SK-N-SH (cell line): ENCODE data around the gene FNDC1. TPM values are rescaled to one million over a fixed set of nuclear protein-coding genes. Genes with fewer than 3 reads are reported as not detected.

Experiments used
- CTCF ChIA-PET: fragments of 300-600, 350-600 bp; formaldehyde crosslinking; extraction: SDS; loops from one replicate; lab custom pipeline; 2021; lab: Yijun Ruan, JAX
- POLR2A ChIA-PET: fragments of 350-600 bp; sonication (Branson Sonifier 250); formaldehyde crosslinking; extraction: SDS; loops from one replicate; lab custom pipeline; 2020; ENCODE audit warnings: antibody characterized with exemption, inconsistent platforms; lab: Yijun Ruan, JAX
- DNase-seq: peaks from one replicate; pipeline ENCODE4 v3.0.0; 2012
- H2AFZ ChIP-seq: fragments of 200-600 bp; sonication (generic); 2 replicates; pipeline ENCODE4 v1.8.1; 2016; ENCODE audit warnings: antibody characterized with exemption, mild to moderate bottlenecking, low read depth
- H3F3A ChIP-seq: fragments of 200-600 bp; sonication (generic); replicated peaks from 2 replicates; pipeline ENCODE3; 2016; ENCODE audit warnings: antibody characterized with exemption, mild to moderate bottlenecking; ENCODE audit not compliant: insufficient read depth
- H3K27ac ChIP-seq, 2 experiments: fragments of 200-500 bp in 1 of 2; fragments of 200-600 bp in 1 of 2; sonication (Bioruptor generic) in 1 of 2; sonication (generic), shearing (Covaris generic) in 1 of 2; 2 replicates each; pipeline versions ENCODE4 v1.5.1 to v1.6.1; 2014 to 2016; ENCODE audit warnings: low read depth in 2 of 2, inconsistent platforms in 1 of 2, low read length in 1 of 2, mild to moderate bottlenecking in 1 of 2, mixed read lengths in 1 of 2
- H3K27me3 ChIP-seq: fragments of 200-600 bp; sonication (generic), shearing (Covaris generic); 2 replicates; pipeline ENCODE4 v1.6.1; 2016; ENCODE audit warnings: mixed run types; ENCODE audit not compliant: insufficient read depth
- H3K36me3 ChIP-seq, 2 experiments: fragments of 200-500 bp in 1 of 2; fragments of 200-600 bp in 1 of 2; sonication (Bioruptor generic) in 1 of 2; sonication (generic) in 1 of 2; replicated peaks in 1 of 2; 2 replicates each; pipeline versions ENCODE3 to v1.5.1; 2014 to 2016; ENCODE audit warnings: low read length in 1 of 2, mild to moderate bottlenecking in 1 of 2; ENCODE audit not compliant: insufficient read depth in 2 of 2, control insufficient read depth in 1 of 2
- H3K4me1 ChIP-seq, 2 experiments: fragments of 200-500 bp in 1 of 2; fragments of 200-600 bp in 1 of 2; sonication (Bioruptor generic) in 1 of 2; sonication (generic), shearing (Covaris generic) in 1 of 2; 2 replicates each; pipeline versions ENCODE4 v1.5.1 to v1.6.1; 2014 to 2016; ENCODE audit warnings: low read depth in 1 of 2, low read length in 1 of 2, mixed run types in 1 of 2; ENCODE audit not compliant: insufficient read depth in 2 of 2, control insufficient read depth in 1 of 2
- H3K4me2 ChIP-seq: fragments of 200-600 bp; sonication (generic), shearing (Covaris generic); 2 replicates; pipeline ENCODE4 v1.6.1; 2017; ENCODE audit warnings: mixed run types
- H3K4me3 ChIP-seq, 2 experiments: fragments of 200-500 bp in 1 of 2; fragments of 200-600 bp in 1 of 2; sonication (Bioruptor generic) in 1 of 2; sonication (generic), shearing (Covaris generic) in 1 of 2; 2 replicates each; pipeline versions ENCODE4 v1.5.1 to v1.8.1; 2014 to 2016; ENCODE audit warnings: low read depth in 2 of 2, inconsistent platforms in 1 of 2, low read length in 1 of 2, mild to moderate bottlenecking in 1 of 2, mixed read lengths in 1 of 2, moderate library complexity in 1 of 2
- H3K79me2 ChIP-seq: fragments of 200-600 bp; sonication (generic); 2 replicates; pipeline ENCODE4 v1.8.1; 2017; ENCODE audit warnings: mild to moderate bottlenecking; ENCODE audit not compliant: insufficient read depth
- H3K9ac ChIP-seq: fragments of 200-600 bp; sonication (generic); 2 replicates; pipeline ENCODE4 v1.6.1; 2017; ENCODE audit warnings: mixed run types
- H3K9me2 ChIP-seq: fragments of 200-600 bp; sonication (generic); 2 replicates; pipeline ENCODE4 v1.6.1; 2017; ENCODE audit warnings: mixed run types
- H3K9me3 ChIP-seq: fragments of 200-600 bp; sonication (generic); 2 replicates; pipeline ENCODE4 v1.6.1; 2017; ENCODE audit warnings: mixed run types, mild to moderate bottlenecking, moderate library complexity
- H4K20me1 ChIP-seq: fragments of 200-600 bp; sonication (generic); 2 replicates; pipeline ENCODE4 v1.6.1; 2017; ENCODE audit warnings: mild to moderate bottlenecking, mixed run types; ENCODE audit not compliant: insufficient read depth
- CTCF ChIP-seq: fragments of 200-600 bp; sonication (generic); IDR thresholded peaks from 2 replicates; pipeline ENCODE4 v1.6.1; 2017; ENCODE audit warnings: antibody characterized with exemption, mild to moderate bottlenecking, moderate library complexity
- ELF1 ChIP-seq: IDR thresholded peaks from 2 replicates; pipeline ENCODE4 v1.4.0; 2012
- FOSL2 ChIP-seq: IDR thresholded peaks from 2 replicates; pipeline ENCODE4 v1.4.0; 2012; ENCODE audit warnings: low read depth, mild to moderate bottlenecking, moderate library complexity, borderline replicate concordance
- FOXJ3 ChIP-seq: sonication (generic); formaldehyde crosslinking; IDR thresholded peaks from 2 replicates; pipeline ENCODE4 v1.5.1; 2020; ENCODE audit warnings: mild to moderate bottlenecking, missing genetic modification reagents
- GABPA ChIP-seq: IDR thresholded peaks from 2 replicates; pipeline ENCODE4 v1.4.0; 2012; ENCODE audit warnings: low read depth, mild to moderate bottlenecking
- GATA2 ChIP-seq: sonication (generic); formaldehyde crosslinking; IDR thresholded peaks from 2 replicates; pipeline ENCODE4 v1.5.0; 2020; ENCODE audit warnings: mild to moderate bottlenecking, missing genetic modification reagents
- IRF3 ChIP-seq: fragments of 150-350 bp; IDR thresholded peaks from 2 replicates; pipeline ENCODE4 v1.6.1; 2016; ENCODE audit warnings: mild to moderate bottlenecking, low read depth, low read length
- JUND ChIP-seq: IDR thresholded peaks from 2 replicates; pipeline ENCODE4 v1.4.0; 2012
- NFIC ChIP-seq: IDR thresholded peaks from 2 replicates; pipeline ENCODE4 v1.4.0; 2012; ENCODE audit warnings: borderline replicate concordance
- RAD21 ChIP-seq: IDR thresholded peaks from 2 replicates; pipeline ENCODE4 v1.6.1; 2012; ENCODE audit warnings: mild to moderate bottlenecking, low read length
- RXRA ChIP-seq: IDR thresholded peaks from 2 replicates; pipeline ENCODE4 v1.4.0; 2012; ENCODE audit warnings: low read depth, mild to moderate bottlenecking, borderline replicate concordance
- TEAD4 ChIP-seq: IDR thresholded peaks from 2 replicates; pipeline ENCODE4 v1.4.0; 2012; ENCODE audit warnings: mild to moderate bottlenecking, borderline replicate concordance; ENCODE audit not compliant: insufficient read depth
- WGBS: methylation state at CpG from one replicate; pipeline ENCODE4 v1.1.6; 2017; ENCODE audit warnings: low lambda C conversion rate; 5-methylcytosine and 5-hydroxymethylcytosine counted together
- polyA plus RNA-seq, 3 experiments: library from polyadenylated mRNA; depleted of rRNA; stranded (reverse); fragments of >200 nt; gene quantifications; 2 replicates each; pipeline ENCODE4 v1.2.3, GENCODE V29; 2012
- TF ChIP-seq, protein P1 (sequence below): IDR thresholded peaks from 2 replicates; pipeline ENCODE4 v1.4.0; 2012; ENCODE audit warnings: low read depth, borderline replicate concordance

Gene FNDC1
- polyA plus RNA-seq, 1 of the 3 experiments (the other 2 are of a cell fraction), result not detected

DNA sequence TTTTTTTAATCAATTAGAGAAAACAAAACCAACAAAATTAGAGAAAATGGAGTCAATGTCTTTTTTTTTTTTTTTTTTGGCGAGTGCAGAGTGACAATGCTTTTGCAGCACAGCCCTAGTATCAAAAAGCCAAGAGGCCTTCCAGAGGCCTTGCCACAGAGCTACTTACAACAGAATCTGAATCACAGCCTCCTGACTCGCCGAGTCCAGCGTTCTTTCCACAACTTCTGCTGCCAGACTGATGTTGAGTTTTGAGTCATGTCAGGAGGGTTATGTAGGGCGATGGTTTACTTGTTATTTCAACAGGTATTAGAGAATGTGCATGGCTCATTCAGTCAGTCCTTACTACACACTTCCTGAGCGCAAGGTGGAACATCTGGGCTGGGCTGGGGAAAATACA is 88.6 kb downstream of the FNDC1 start:
- Histone ChIP-seq H3K4me3 (no peak overlapping the region), H3K27me3 (no peaks in the 10 kb centered on the region), H2AFZ (no peak overlapping the region), H3K9ac (no peak overlapping the region), H3K9me3 (no peaks in the 10 kb centered on the region), H3K36me3 (no peaks in the 10 kb centered on the region), H3K4me1 (peaks cover 0 to 3% of the 10 kb centered on the region in 2 experiments; a peak in 1 of 4 replicates), H3K4me2 (no peak overlapping the region), H3K27ac (no peak overlapping the region), H4K20me1 (no peaks in the 10 kb centered on the region), H3K9me2 (no peaks in the 10 kb centered on the region), H3F3A (no peaks in the 10 kb centered on the region), H3K79me2 (no peaks in the 10 kb centered on the region)
- TF ChIP-seq FOSL2, result no peak
- no peak for TF ChIP-seq RXRA
- no peak for TF ChIP-seq RAD21
- TF ChIP-seq GABPA, result no peak
- TF ChIP-seq GATA2 (CRISPR knock-in tag), result no peak
- no peak for TF ChIP-seq JUND
- no peak for TF ChIP-seq TEAD4
- no peak for TF ChIP-seq IRF3
- TF ChIP-seq CTCF, result no peak
- TF ChIP-seq, protein P1, sequence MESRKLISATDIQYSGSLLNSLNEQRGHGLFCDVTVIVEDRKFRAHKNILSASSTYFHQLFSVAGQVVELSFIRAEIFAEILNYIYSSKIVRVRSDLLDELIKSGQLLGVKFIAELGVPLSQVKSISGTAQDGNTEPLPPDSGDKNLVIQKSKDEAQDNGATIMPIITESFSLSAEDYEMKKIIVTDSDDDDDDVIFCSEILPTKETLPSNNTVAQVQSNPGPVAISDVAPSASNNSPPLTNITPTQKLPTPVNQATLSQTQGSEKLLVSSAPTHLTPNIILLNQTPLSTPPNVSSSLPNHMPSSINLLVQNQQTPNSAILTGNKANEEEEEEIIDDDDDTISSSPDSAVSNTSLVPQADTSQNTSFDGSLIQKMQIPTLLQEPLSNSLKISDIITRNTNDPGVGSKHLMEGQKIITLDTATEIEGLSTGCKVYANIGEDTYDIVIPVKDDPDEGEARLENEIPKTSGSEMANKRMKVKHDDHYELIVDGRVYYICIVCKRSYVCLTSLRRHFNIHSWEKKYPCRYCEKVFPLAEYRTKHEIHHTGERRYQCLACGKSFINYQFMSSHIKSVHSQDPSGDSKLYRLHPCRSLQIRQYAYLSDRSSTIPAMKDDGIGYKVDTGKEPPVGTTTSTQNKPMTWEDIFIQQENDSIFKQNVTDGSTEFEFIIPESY, result no peak
- no peak for TF ChIP-seq ELF1
- no peak for TF ChIP-seq FOXJ3
- TF ChIP-seq NFIC, result no peak
- WGBS, result 22% methylated on average over 6 of the region's 6 CpGs
- ChIA-PET POLR2A (no interaction called here), CTCF (interaction anchor here (1.1 to 9.4 kb wide), 2 partner anchors 84 to 204 kb away, joined by 3 to 107 read pairs; no protein-coding TSS in a partner anchor)
- DNase-seq, result no peak
